GM18526 (cell line): ENCODE results near the gene PDK4.

Source experiments
- POLR2A ChIP-seq: IDR thresholded peaks from 3 replicates; pipeline ENCODE4 v1.6.1; 2011; ENCODE audit not compliant: insufficient read length; ENCODE audit errors: extremely low read depth

The PDK4 gene

GRCh38 chr7:95585426-95585789, 10.9 kb downstream of the PDK4 start:
- TF ChIP-seq POLR2A = no peak

DNA sequence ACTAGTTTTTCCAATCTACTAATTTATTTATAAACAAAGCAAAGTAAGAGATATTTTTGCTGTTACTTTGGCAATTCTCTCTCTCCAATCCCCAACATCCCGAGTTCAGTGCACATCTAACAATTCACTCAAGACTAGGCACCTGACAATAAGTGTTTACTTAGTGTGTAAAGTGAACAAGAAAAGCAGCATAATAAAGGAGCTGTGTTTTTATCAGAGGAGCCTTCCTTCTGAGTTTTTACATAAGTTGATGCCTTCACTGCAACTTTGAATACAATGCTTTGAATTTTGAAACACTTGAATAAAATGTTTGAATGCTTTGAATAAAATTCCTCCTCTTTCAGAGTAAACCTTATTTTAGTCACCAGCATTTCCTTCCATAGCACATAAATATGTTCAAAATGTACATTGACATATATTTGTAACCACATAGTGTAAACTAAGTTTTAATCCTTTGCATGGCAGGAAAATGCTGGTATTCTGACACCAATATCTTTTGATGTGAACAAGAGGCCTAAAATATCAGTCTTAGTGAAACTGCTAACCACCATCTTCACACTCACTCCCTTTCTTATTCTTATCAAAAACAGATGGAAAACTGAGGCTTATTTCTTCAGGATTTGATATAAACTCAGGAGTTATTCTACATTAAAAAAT, 11.4 kb downstream of the PDK4 start:
- TF ChIP-seq POLR2A = no peak

GRCh38 chr7:95583834-95584621, 12.3 kb downstream of the PDK4 start:
- TF ChIP-seq POLR2A = no peak

GRCh38 chr7:95582578-95583293, 13.6 kb downstream of the PDK4 start:
- TF ChIP-seq POLR2A = no peak

DNA sequence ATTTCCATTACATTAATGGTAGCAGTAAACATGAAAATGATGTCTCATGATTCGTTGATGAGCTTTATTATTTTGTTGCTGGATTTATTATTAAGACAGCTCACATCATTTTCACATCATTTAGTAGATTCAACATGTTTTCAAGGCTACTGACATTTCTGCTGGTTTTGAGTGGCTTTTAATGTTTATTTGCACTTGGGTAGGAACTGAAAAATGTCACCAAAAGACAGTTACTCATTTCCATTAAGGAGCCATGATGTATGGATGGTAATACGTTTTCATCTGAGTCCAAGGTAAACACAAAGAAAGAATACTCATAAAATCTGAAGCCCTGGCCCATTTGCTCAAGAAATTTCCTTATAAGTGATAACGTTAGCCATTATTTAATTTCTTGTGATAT, 14.8 kb downstream of the PDK4 start:
- TF ChIP-seq POLR2A = no peak

- TF ChIP-seq POLR2A = no peak
Observed at GRCh38 chr7:95579318-95579717, 17.0 kb downstream of the PDK4 start.

DNA sequence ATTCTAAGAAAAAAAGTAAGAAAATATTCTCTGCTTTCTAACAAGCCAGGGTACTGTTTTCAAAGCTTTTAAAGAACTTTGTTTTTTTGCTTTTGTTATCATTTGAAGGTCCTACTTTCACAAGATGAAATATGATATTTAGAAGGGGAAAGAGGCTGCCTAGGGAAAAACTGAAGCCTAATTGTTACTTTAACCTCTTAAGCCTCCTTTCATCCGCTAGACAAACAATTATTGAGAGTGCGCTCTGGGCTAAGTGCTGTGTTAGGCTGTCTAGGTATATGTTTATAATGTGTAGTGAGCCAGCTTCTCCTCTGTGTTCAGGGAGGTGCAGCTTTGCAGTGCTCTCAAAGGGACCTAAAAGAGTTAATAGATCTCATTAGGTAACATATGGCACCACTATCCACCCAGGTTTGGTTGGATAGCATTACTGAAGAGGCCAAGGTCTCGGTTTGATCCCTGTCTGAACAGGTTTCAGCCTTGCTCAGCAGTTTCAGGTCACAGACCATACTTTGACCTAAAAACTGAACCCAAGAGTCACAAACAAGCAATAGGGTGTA, 17.9 kb downstream of the PDK4 start:
- no peak for TF ChIP-seq POLR2A

- TF ChIP-seq POLR2A = no peak
Observed at GRCh38 chr7:95577137-95577536, 19.2 kb downstream of the PDK4 start.

- no peak for TF ChIP-seq POLR2A
Observed at GRCh38 chr7:95569720-95570119, 26.6 kb downstream of the PDK4 start.

DNA sequence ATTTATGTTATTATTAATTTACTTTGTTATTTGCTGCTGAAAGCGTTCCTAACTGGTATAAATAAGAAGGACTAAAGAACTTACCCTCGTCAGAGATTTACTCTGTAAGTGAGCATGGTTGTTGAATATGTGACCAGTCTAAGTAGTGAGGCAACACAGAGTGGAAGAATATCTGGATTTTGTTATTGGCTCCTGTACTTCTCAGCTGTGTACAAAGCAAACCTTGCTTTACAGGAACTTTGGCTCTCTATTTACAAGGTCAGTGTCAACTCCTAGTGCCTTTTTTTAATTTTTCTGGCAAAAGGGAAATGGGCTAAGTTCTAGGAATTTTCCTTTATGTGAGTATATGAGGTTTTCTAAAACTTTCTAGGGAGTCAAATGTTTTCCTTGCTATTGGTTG, 35.6 kb downstream of the PDK4 start:
- no peak for TF ChIP-seq POLR2A

- TF ChIP-seq POLR2A = no peak
Observed at GRCh38 chr7:95558864-95559263, 37.5 kb downstream of the PDK4 start.

GRCh38 chr7:95556777-95557176, 39.5 kb downstream of the PDK4 start:
- no peak for TF ChIP-seq POLR2A

DNA sequence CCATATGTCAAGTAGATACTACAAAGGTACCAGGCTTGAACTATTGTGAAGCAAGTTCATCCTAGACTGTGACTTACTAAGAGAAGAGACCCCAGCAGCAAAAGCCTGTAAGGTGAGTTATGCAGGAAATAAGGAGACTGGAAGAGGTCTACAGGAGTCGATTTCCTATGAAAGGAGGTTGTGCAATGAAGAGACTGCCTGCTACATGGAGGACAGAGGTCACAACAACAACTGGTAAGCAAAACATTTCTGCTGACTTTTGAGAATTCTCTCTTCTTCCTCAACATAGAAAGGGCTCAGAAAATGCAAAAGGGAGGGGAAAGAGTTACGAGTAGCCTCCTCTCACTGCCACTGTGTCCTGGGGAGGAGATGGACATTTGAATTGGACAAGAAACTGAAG, 42.4 kb downstream of the PDK4 start:
- no peak for TF ChIP-seq POLR2A

DNA sequence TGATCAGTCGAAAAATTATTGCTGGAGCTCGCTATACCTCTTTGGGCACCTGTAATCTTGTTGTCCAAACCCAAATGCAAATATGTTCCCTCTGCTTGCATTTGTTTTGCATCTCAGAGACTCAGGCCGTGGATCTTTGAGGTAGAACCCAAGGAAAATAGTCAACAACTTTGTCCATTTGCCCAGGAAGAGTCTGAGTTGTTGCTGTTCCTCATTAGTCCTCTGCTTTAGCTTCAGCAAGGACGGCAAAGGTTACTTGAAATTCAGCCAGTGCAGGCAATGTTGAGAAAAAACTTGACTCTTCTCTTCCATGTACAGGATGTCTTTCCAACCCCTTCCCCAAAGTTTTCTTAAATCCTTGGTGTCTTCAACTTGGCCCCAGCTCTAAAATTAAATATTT, 45.8 kb downstream of the PDK4 start:
- TF ChIP-seq POLR2A = no peak

DNA sequence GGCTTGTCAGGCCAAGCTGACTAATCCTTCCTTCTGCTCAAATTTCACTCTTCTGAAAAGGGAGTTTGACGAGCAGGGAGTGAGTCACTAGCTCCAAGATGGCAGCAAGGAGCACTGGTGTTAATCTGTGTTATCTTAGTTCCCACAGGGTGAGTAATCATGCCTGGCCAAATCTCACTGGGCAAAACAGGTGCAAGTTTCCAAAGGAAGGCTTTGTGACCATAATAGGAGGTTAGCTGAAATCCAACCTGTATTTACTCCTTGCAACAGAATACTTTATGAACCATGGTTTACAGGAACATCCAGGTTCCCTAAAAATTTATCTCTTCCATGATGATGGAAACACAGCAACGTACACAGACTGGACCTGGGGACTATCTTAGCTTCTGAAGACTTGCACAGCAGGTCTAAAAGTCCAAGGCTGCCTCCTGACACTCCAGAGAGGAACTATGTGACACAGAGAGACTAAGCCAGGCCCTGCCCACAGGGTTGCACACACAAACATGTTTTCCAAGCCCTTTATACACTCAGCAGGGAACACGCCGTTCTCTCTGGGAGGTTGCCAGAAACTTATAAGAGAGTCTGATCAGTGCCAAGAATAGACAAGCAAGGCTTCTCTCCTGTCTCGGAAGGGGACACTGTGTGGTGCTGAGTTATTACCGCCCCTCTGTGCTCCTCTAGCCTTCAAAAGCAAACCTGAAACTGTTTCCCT, 46.3 kb downstream of the PDK4 start:
- TF ChIP-seq POLR2A = no peak
